GM12878 (cell line): ENCODE data around the gene SLC26A1. TPM values are rescaled to one million over a fixed set of nuclear protein-coding genes. Genes with fewer than 3 reads are reported as not detected.
"Not testable (repeated sequence)": the region's sequence is repeated elsewhere in the genome, so short reads cannot be mapped to it uniquely, and the experiment has no call there.

Source experiments
- ATAC-seq: fragments of 200-7000 bp; cut with Tn5 transposase; 3 replicates; pipeline ENCODE4 v1.9.1; 2020; ENCODE audit warnings: mild to moderate bottlenecking, moderate library complexity
- BruUV-seq: library from RNA; stranded (reverse); fragments of 400-500 nt; replicated peaks from 2 replicates; lab custom pipeline; 2021; lab: Mats Ljungman, UMichigan
- CTCF ChIA-PET: fragments of 300-600 bp; sonication (Branson Sonifier 250); formaldehyde crosslinking; extraction: SDS; loops from one replicate; lab custom pipeline; 2021; ENCODE audit warnings: inconsistent platforms; lab: Yijun Ruan, JAX
- POLR2A ChIA-PET: fragments of 350-600 bp; formaldehyde crosslinking; extraction: SDS; loops from one replicate; lab custom pipeline; 2021; ENCODE audit warnings: inconsistent platforms; lab: Charles Lee
- RAD21 ChIA-PET: fragments of 300-600 bp; sonication (Branson Sonifier 250); formaldehyde crosslinking; loops from one replicate; lab custom pipeline; 2023; ENCODE audit warnings: antibody characterized with exemption; ENCODE audit not compliant: unreplicated experiment; lab: Charles Lee
- SMC1A ChIA-PET: fragments of 300-600 bp; sonication (Branson Sonifier 250); formaldehyde crosslinking; loops from one replicate; lab custom pipeline; 2023; ENCODE audit not compliant: unreplicated experiment, uncharacterized antibody; lab: Charles Lee
- DNase-seq: peaks from one replicate; pipeline ENCODE4 v3.0.0-alpha.2; 2011; ENCODE audit warnings: low read depth, low spot score
- FAIRE-seq: peaks from 3 replicates; lab custom pipeline; 2011; peaks lifted over from hg19 to GRCh38; lab: Jason Lieb, UNC
- H2AFZ ChIP-seq: 2 replicates; pipeline ENCODE4 v1.6.0; 2011; ENCODE audit warnings: low read depth, low read length, control low read depth; ENCODE audit not compliant: control insufficient read depth
- H3K27ac ChIP-seq: 2 replicates; pipeline ENCODE4 v1.5.1; 2011; ENCODE audit warnings: control low read depth; ENCODE audit not compliant: control insufficient read depth, insufficient read depth
- H3K27me3 ChIP-seq, 2 experiments: replicated peaks in 1 of 2; 2 replicates each; pipeline versions ENCODE4 v1.6.0 to v1.6.1; 2011; ENCODE audit warnings: low read length in 1 of 2; ENCODE audit not compliant: control insufficient read depth in 2 of 2, insufficient read depth in 2 of 2
- H3K36me3 ChIP-seq, 2 experiments: 2 replicates each; pipeline ENCODE4 v1.5.1; 2011; ENCODE audit warnings: low read length in 1 of 2; ENCODE audit not compliant: control insufficient read depth in 2 of 2, insufficient read depth in 2 of 2
- H3K4me1 ChIP-seq: 2 replicates; pipeline ENCODE4 v1.6.1; 2011; ENCODE audit warnings: mild to moderate bottlenecking, low read length, moderate library complexity, mixed read lengths; ENCODE audit not compliant: control insufficient read depth, insufficient read depth
- H3K4me2 ChIP-seq: 2 replicates; pipeline ENCODE4 v1.6.0; 2011; ENCODE audit warnings: control low read depth; ENCODE audit not compliant: control insufficient read depth, insufficient read depth
- H3K4me3 ChIP-seq: fragments of 200-600 bp; sonication (generic); 2 replicates; pipeline ENCODE4 v1.5.1; 2016
- H3K79me2 ChIP-seq: 2 replicates; pipeline ENCODE4 v1.6.0; 2011; ENCODE audit warnings: low read length; ENCODE audit not compliant: control insufficient read depth, insufficient read depth
- H3K9ac ChIP-seq: 2 replicates; pipeline ENCODE4 v1.8.0; 2011; ENCODE audit warnings: low read length, control low read depth, mixed read lengths; ENCODE audit not compliant: control insufficient read depth, insufficient read depth
- H3K9me3 ChIP-seq: replicated peaks from 3 replicates; pipeline ENCODE4 v1.5.1; 2011; ENCODE audit warnings: mild to moderate bottlenecking, low read length; ENCODE audit not compliant: control insufficient read depth, insufficient read depth
- H4K20me1 ChIP-seq: 2 replicates; pipeline ENCODE4 v1.6.0; 2011; ENCODE audit not compliant: control insufficient read depth, insufficient read depth
- BMI1 ChIP-seq: fragments of 450-650 bp; IDR thresholded peaks from 2 replicates; pipeline ENCODE4 v1.6.1; 2016; ENCODE audit warnings: mild to moderate bottlenecking, moderate library complexity, borderline replicate concordance
- PKNOX1 ChIP-seq: fragments of 450-650 bp; IDR thresholded peaks from 2 replicates; pipeline ENCODE4 v1.6.1; 2016; ENCODE audit warnings: mild to moderate bottlenecking
- SKIL ChIP-seq: fragments of 450-650 bp; IDR thresholded peaks from 2 replicates; pipeline ENCODE4 v1.6.1; 2017; ENCODE audit warnings: mild to moderate bottlenecking, low read depth, inconsistent platforms; ENCODE audit not compliant: poor library complexity, severe bottlenecking
- WGBS: methylation state at CpG from one replicate; pipeline ENCODE4 v1.1.6; 2016; ENCODE audit warnings: low lambda C conversion rate; ENCODE audit not compliant: insufficient replicate concordance, insufficient coverage; ENCODE audit errors: missing lambda C conversion rate; 5-methylcytosine and 5-hydroxymethylcytosine counted together
- in situ Hi-C: fragments of 300-500 bp; cut with MboI; formaldehyde crosslinking; loops from 9 replicates; pipeline ENCODE4 v1.14.3; 2018; ENCODE audit warnings: mixed read lengths
- intact Hi-C: fragments of 100-400 bp; cut with micrococcal nuclease; formaldehyde crosslinking; loops from one replicate; pipeline ENCODE4 v1.14.2; 2022; ENCODE audit not compliant: unreplicated experiment
- polyA plus RNA-seq, 11 experiments: library from polyadenylated mRNA; depleted of rRNA in 4 of 11; unstranded in 6 of 11; stranded (reverse) in 5 of 11; fragments of >200 nt; fragmentation: Nextera tagmentation in 4 of 11; fragmentation: Illumina TruSeq in 1 of 11; extraction: Ambion mirVana in 4 of 11; extraction: Trizol in 1 of 11; gene quantifications; 1 replicate in 1 of 11; 2 replicates in 10 of 11; pipeline versions ENCODE4 v1.2.1 to v1.2.3, GENCODE V29; 2011 to 2016; ENCODE audit warnings: inconsistent platforms in 2 of 11, missing spikeins in 2 of 11, low read depth in 1 of 11
- total RNA-seq, 4 experiments: library from RNA; depleted of rRNA in 3 of 4; stranded (reverse); fragments of >200 nt in 3 of 4; fragmentation: Illumina TruSeq in 1 of 4; extraction: Trizol in 1 of 4; gene quantifications; 2 replicates each; pipeline versions ENCODE4 v1.2.1 to v1.2.3, GENCODE V29; 2013 to 2021

SLC26A1 gene
- total and polyA plus RNA-seq, 10 of the 15 experiments (the other 5 are each of a cell fraction or from before 2014, with no cell fraction given) = 0.05 to 0.96 (median 0.28) TPM; not detected in 5

GRCh38 chr4:945274-946102 lies 47.7 kb downstream of the SLC26A1 start (continued):
- TF ChIP-seq SKIL = no peak
- TF ChIP-seq BMI1 = no peak

- WGBS = 69% methylated on average over 4 of the region's 4 CpGs
- ATAC-seq, H3K9ac ChIP-seq, H3K27me3 ChIP-seq, FAIRE-seq, DNase-seq, H3K4me2 ChIP-seq, H3K36me3 ChIP-seq, H2AFZ ChIP-seq, H4K20me1 ChIP-seq, H3K4me3 ChIP-seq, H3K79me2 ChIP-seq, RAD21 ChIA-PET, H3K9me3 ChIP-seq, BruUV-seq, H3K27ac ChIP-seq, in situ Hi-C loops, SMC1A ChIA-PET: not testable (repeated sequence)
- TF ChIP-seq PKNOX1 = peak; percentile 25; the same call in 1 of the 2 replicates
- intact Hi-C loops = loop anchor here (5.0 to 10.0 kb wide), 2 partner anchors 33 to 265 kb away; partner anchors contain the start of genes ATP5ME, DGKQ and MYL5
- peaks cover 15% of the 10 kb centered on the region for H3K4me1 ChIP-seq
- ChIA-PET CTCF (interaction anchor here (1.4 kb wide), 1 partner anchor 48 kb away, joined by 4 read pairs; no protein-coding TSS in a partner anchor), POLR2A (interaction anchor here (0.5 to 1.4 kb wide), 2 partner anchors 9 to 323 kb away, joined by 4 read pairs; no protein-coding TSS in a partner anchor)
Measured at GRCh38 chr4:939508-939907, 53.7 kb downstream of the SLC26A1 start.

Other genes with a start within 250 kb of the SLC26A1 start
Only the 7 nearest of the 8 such genes appear.
- gene CPLX1, start 167.3 kb downstream of the SLC26A1 start, total RNA-seq (2014; rRNA removed) = 0.16 TPM in 1 of 2 replicates, not detected in the other
- 0.09 TPM in 1 of 2 replicates, not detected in the other for gene CPLX1, start 167.3 kb downstream of the SLC26A1 start, total RNA-seq (2014; rRNA removed; fragmentation: Illumina TruSeq; extraction: Trizol)
- gene CPLX1, start 167.3 kb downstream of the SLC26A1 start, total RNA-seq (2021) = 1.2 and 2.2 TPM in 2 replicates
- not detected in 2 replicates for gene CPLX1, start 167.3 kb downstream of the SLC26A1 start, polyA plus RNA-seq (2011; rRNA removed)
- 0.04 TPM in 1 of 2 replicates, not detected in the other for gene CPLX1, start 167.3 kb downstream of the SLC26A1 start, polyA plus RNA-seq (2014; fragmentation: Illumina TruSeq; extraction: Trizol)
- gene CPLX1, start 167.3 kb downstream of the SLC26A1 start, polyA plus RNA-seq (2014; fragmentation: Nextera tagmentation; extraction: Ambion mirVana) = not detected
- gene CPLX1, start 167.3 kb downstream of the SLC26A1 start, polyA plus RNA-seq (2014; rRNA removed) = 0.28 and 0.57 TPM in 2 replicates
- under 1 TPM in 1 of 2 experiments, not detected in 1; 0.13 TPM for gene CPLX1, start 167.3 kb downstream of the SLC26A1 start, polyA plus RNA-seq (2016; fragmentation: Nextera tagmentation; extraction: Ambion mirVana)
- 84.3 and 96.9 TPM in 2 replicates for gene GAK, start 61.1 kb downstream of the SLC26A1 start, total RNA-seq (2014; rRNA removed)
- gene GAK, start 61.1 kb downstream of the SLC26A1 start, total RNA-seq (2014; rRNA removed; fragmentation: Illumina TruSeq; extraction: Trizol) = 18.4 and 22.5 TPM in 2 replicates
- 114 and 127 TPM in 2 replicates for gene GAK, start 61.1 kb downstream of the SLC26A1 start, total RNA-seq (2021)
- gene GAK, start 61.1 kb downstream of the SLC26A1 start, polyA plus RNA-seq (2011; rRNA removed) = 20.8 and 36.6 TPM in 2 replicates
- gene GAK, start 61.1 kb downstream of the SLC26A1 start, polyA plus RNA-seq (2014; fragmentation: Illumina TruSeq; extraction: Trizol) = 9.3 and 20.2 TPM in 2 replicates
- 1 to 10 TPM in 1 of 2 experiments, under 1 TPM in 1; 0.82 to 5.7 TPM for gene GAK, start 61.1 kb downstream of the SLC26A1 start, polyA plus RNA-seq (2014; fragmentation: Nextera tagmentation; extraction: Ambion mirVana)
- gene GAK, start 61.1 kb downstream of the SLC26A1 start, polyA plus RNA-seq (2014; rRNA removed) = 87.6 and 109 TPM in 2 replicates
- 10 to 100 TPM; 71.0 to 73.6 TPM for gene GAK, start 61.1 kb downstream of the SLC26A1 start, polyA plus RNA-seq (2016; fragmentation: Nextera tagmentation; extraction: Ambion mirVana)
- gene TMEM175, start 60.9 kb downstream of the SLC26A1 start, total RNA-seq (2014; rRNA removed) = 26.1 and 31.8 TPM in 2 replicates
- gene TMEM175, start 60.9 kb downstream of the SLC26A1 start, total RNA-seq (2014; rRNA removed; fragmentation: Illumina TruSeq; extraction: Trizol) = 11.1 and 12.4 TPM in 2 replicates
- gene TMEM175, start 60.9 kb downstream of the SLC26A1 start, total RNA-seq (2021) = 21.8 and 26.0 TPM in 2 replicates
- gene TMEM175, start 60.9 kb downstream of the SLC26A1 start, polyA plus RNA-seq (2011; rRNA removed) = 9.5 and 19.2 TPM in 2 replicates
- 3.8 and 10.0 TPM in 2 replicates for gene TMEM175, start 60.9 kb downstream of the SLC26A1 start, polyA plus RNA-seq (2014; fragmentation: Illumina TruSeq; extraction: Trizol)
- gene TMEM175, start 60.9 kb downstream of the SLC26A1 start, polyA plus RNA-seq (2014; fragmentation: Nextera tagmentation; extraction: Ambion mirVana) = under 1 TPM; 0.11 to 0.22 TPM
- 39.5 and 53.5 TPM in 2 replicates for gene TMEM175, start 60.9 kb downstream of the SLC26A1 start, polyA plus RNA-seq (2014; rRNA removed)
- 10 to 100 TPM; 25.4 to 31.5 TPM for gene TMEM175, start 60.9 kb downstream of the SLC26A1 start, polyA plus RNA-seq (2016; fragmentation: Nextera tagmentation; extraction: Ambion mirVana)
- gene DGKQ, start 19.8 kb downstream of the SLC26A1 start, total RNA-seq (2014; rRNA removed) = 7.8 and 8.0 TPM in 2 replicates
- gene DGKQ, start 19.8 kb downstream of the SLC26A1 start, total RNA-seq (2014; rRNA removed; fragmentation: Illumina TruSeq; extraction: Trizol) = 1.7 and 1.8 TPM in 2 replicates
- 9.5 and 10.5 TPM in 2 replicates for gene DGKQ, start 19.8 kb downstream of the SLC26A1 start, total RNA-seq (2021)
- gene DGKQ, start 19.8 kb downstream of the SLC26A1 start, polyA plus RNA-seq (2011; rRNA removed) = 1.1 and 2.8 TPM in 2 replicates
- 0.49 and 0.79 TPM in 2 replicates for gene DGKQ, start 19.8 kb downstream of the SLC26A1 start, polyA plus RNA-seq (2014; fragmentation: Illumina TruSeq; extraction: Trizol)
- under 1 TPM; 0.11 to 0.46 TPM for gene DGKQ, start 19.8 kb downstream of the SLC26A1 start, polyA plus RNA-seq (2014; fragmentation: Nextera tagmentation; extraction: Ambion mirVana)
- gene DGKQ, start 19.8 kb downstream of the SLC26A1 start, polyA plus RNA-seq (2014; rRNA removed) = 8.1 and 8.5 TPM in 2 replicates
- 1 to 10 TPM in 1 of 2 experiments, under 1 TPM in 1; 0.79 to 1.1 TPM for gene DGKQ, start 19.8 kb downstream of the SLC26A1 start, polyA plus RNA-seq (2016; fragmentation: Nextera tagmentation; extraction: Ambion mirVana)
- gene IDUA, start 6.4 kb downstream of the SLC26A1 start, total RNA-seq (2014; rRNA removed) = 2.4 and 5.4 TPM in 2 replicates
- gene IDUA, start 6.4 kb downstream of the SLC26A1 start, total RNA-seq (2014; rRNA removed; fragmentation: Illumina TruSeq; extraction: Trizol) = 0.23 and 0.76 TPM in 2 replicates
- gene IDUA, start 6.4 kb downstream of the SLC26A1 start, total RNA-seq (2021) = 5.7 and 7.6 TPM in 2 replicates
- gene IDUA, start 6.4 kb downstream of the SLC26A1 start, polyA plus RNA-seq (2011; rRNA removed) = 0.37 and 1.2 TPM in 2 replicates
- gene IDUA, start 6.4 kb downstream of the SLC26A1 start, polyA plus RNA-seq (2014; fragmentation: Illumina TruSeq; extraction: Trizol) = 0.24 TPM in 1 of 2 replicates, not detected in the other
- gene IDUA, start 6.4 kb downstream of the SLC26A1 start, polyA plus RNA-seq (2014; fragmentation: Nextera tagmentation; extraction: Ambion mirVana) = under 1 TPM in 1 of 2 experiments, not detected in 1; 0.05 TPM
- 5.8 and 6.3 TPM in 2 replicates for gene IDUA, start 6.4 kb downstream of the SLC26A1 start, polyA plus RNA-seq (2014; rRNA removed)
- gene IDUA, start 6.4 kb downstream of the SLC26A1 start, polyA plus RNA-seq (2016; fragmentation: Nextera tagmentation; extraction: Ambion mirVana) = 1 to 10 TPM; 1.4 TPM
- gene FGFRL1, start 18.2 kb upstream of the SLC26A1 start, total RNA-seq (2014; rRNA removed) = 0.34 and 0.38 TPM in 2 replicates
- gene FGFRL1, start 18.2 kb upstream of the SLC26A1 start, total RNA-seq (2014; rRNA removed; fragmentation: Illumina TruSeq; extraction: Trizol) = 0.14 and 0.22 TPM in 2 replicates
- 0.97 and 1.1 TPM in 2 replicates for gene FGFRL1, start 18.2 kb upstream of the SLC26A1 start, total RNA-seq (2021)
- 0.72 and 1.5 TPM in 2 replicates for gene FGFRL1, start 18.2 kb upstream of the SLC26A1 start, polyA plus RNA-seq (2011; rRNA removed)
- 0.05 and 0.24 TPM in 2 replicates for gene FGFRL1, start 18.2 kb upstream of the SLC26A1 start, polyA plus RNA-seq (2014; fragmentation: Illumina TruSeq; extraction: Trizol)
- under 1 TPM; 0.02 to 0.03 TPM for gene FGFRL1, start 18.2 kb upstream of the SLC26A1 start, polyA plus RNA-seq (2014; fragmentation: Nextera tagmentation; extraction: Ambion mirVana)
- 0.51 and 0.55 TPM in 2 replicates for gene FGFRL1, start 18.2 kb upstream of the SLC26A1 start, polyA plus RNA-seq (2014; rRNA removed)
- not detected for gene FGFRL1, start 18.2 kb upstream of the SLC26A1 start, polyA plus RNA-seq (2016; fragmentation: Nextera tagmentation; extraction: Ambion mirVana)
- gene RNF212, start 120.2 kb upstream of the SLC26A1 start, total RNA-seq (2014; rRNA removed) = not detected in 2 replicates
- not detected in 2 replicates for gene RNF212, start 120.2 kb upstream of the SLC26A1 start, total RNA-seq (2014; rRNA removed; fragmentation: Illumina TruSeq; extraction: Trizol)
- gene RNF212, start 120.2 kb upstream of the SLC26A1 start, total RNA-seq (2021) = not detected in 2 replicates
- gene RNF212, start 120.2 kb upstream of the SLC26A1 start, polyA plus RNA-seq (2011; rRNA removed) = not detected in 2 replicates
- not detected in 2 replicates for gene RNF212, start 120.2 kb upstream of the SLC26A1 start, polyA plus RNA-seq (2014; fragmentation: Illumina TruSeq; extraction: Trizol)
- gene RNF212, start 120.2 kb upstream of the SLC26A1 start, polyA plus RNA-seq (2014; fragmentation: Nextera tagmentation; extraction: Ambion mirVana) = not detected
- gene RNF212, start 120.2 kb upstream of the SLC26A1 start, polyA plus RNA-seq (2014; rRNA removed) = not detected in 2 replicates
- gene RNF212, start 120.2 kb upstream of the SLC26A1 start, polyA plus RNA-seq (2016; fragmentation: Nextera tagmentation; extraction: Ambion mirVana) = not detected